ENCODE data around the gene MYMX. TPM values are rescaled to one million over a fixed set of nuclear protein-coding genes. Genes with fewer than 3 reads are reported as not detected.

The MYMX gene
- total RNA-seq, 1 donor from 2014 or later: not detected

GRCh38 chr6:44263354-44264100, 46.8 kb downstream of the MYMX start:
- H3K36me3 Mint-ChIP-seq (ENCODE audit: low read depth): no peaks in the 10 kb centered on the region
- H3K9me3 Mint-ChIP-seq (ENCODE audit: low read depth): no peaks in the 10 kb centered on the region
- H3K27me3 Mint-ChIP-seq (ENCODE audit: low read depth): no peaks in the 10 kb centered on the region
- peaks cover 32% of the 10 kb centered on the region for H3K4me1 Mint-ChIP-seq (ENCODE audit: low read depth)
- DNase-seq (ENCODE audit: low spot score): peak; percentile 51
- peak overlapping the region; percentile 74 for H3K27ac Mint-ChIP-seq (ENCODE audit: unreplicated experiment)
- no peak for TF ChIP-seq CTCF (IDR thresholded peaks at IDR 0.05)
- peak overlapping the region; percentile 84 for H3K4me3 Mint-ChIP-seq (ENCODE audit: unreplicated experiment)

GRCh38 chr6:44264154-44265006, 47.7 kb downstream of the MYMX start:
- peak; percentile 55 for DNase-seq (ENCODE audit: low spot score)
- peaks cover 32% of the 10 kb centered on the region for H3K4me1 Mint-ChIP-seq (ENCODE audit: low read depth)
- H3K27ac Mint-ChIP-seq (ENCODE audit: unreplicated experiment): peak overlapping the region; percentile 84
- peak overlapping the region; percentile 84 for H3K4me3 Mint-ChIP-seq (ENCODE audit: unreplicated experiment)
- no peaks in the 10 kb centered on the region for H3K9me3 Mint-ChIP-seq (ENCODE audit: low read depth)
- peaks cover 8% of the 10 kb centered on the region for H3K27me3 Mint-ChIP-seq (ENCODE audit: low read depth)
- no peak for TF ChIP-seq CTCF (IDR thresholded peaks at IDR 0.05)
- H3K36me3 Mint-ChIP-seq (ENCODE audit: low read depth): no peaks in the 10 kb centered on the region

- Mint-ChIP-seq H3K36me3 (ENCODE audit: low read depth) (no peaks in the 10 kb centered on the region), H3K27me3 (ENCODE audit: low read depth) (peaks cover 15% of the 10 kb centered on the region), H3K27ac (ENCODE audit: unreplicated experiment) (peak within 1 kb of the TSS; percentile 84), H3K9me3 (ENCODE audit: low read depth) (no peaks in the 10 kb centered on the region), H3K4me3 (ENCODE audit: unreplicated experiment) (peak within 1 kb of the TSS; percentile 84), H3K4me1 (ENCODE audit: low read depth) (peaks cover 36% of the 10 kb centered on the region)
- peak; percentile 77 for TF ChIP-seq CTCF (IDR thresholded peaks at IDR 0.05)
- DNase-seq (ENCODE audit: low spot score): peak; percentile 95
Measured at GRCh38 chr6:44265007-44265721, 48.4 kb downstream of the MYMX start, which contains the start of gene NFKBIE. Gene NFKBIE (minus strand): TSS chr6:44265551. CDS start chr6:44265346, 205 bp downstream.

- Mint-ChIP-seq H3K4me3 (ENCODE audit: unreplicated experiment) (peak overlapping the region; percentile 84), H3K9me3 (ENCODE audit: low read depth) (no peaks in the 10 kb centered on the region), H3K36me3 (ENCODE audit: low read depth) (no peaks in the 10 kb centered on the region), H3K27me3 (ENCODE audit: low read depth) (peaks cover 15% of the 10 kb centered on the region), H3K27ac (ENCODE audit: unreplicated experiment) (peak overlapping the region; percentile 74), H3K4me1 (ENCODE audit: low read depth) (peaks cover 36% of the 10 kb centered on the region)
- no peak for TF ChIP-seq CTCF (IDR thresholded peaks at IDR 0.05)
- DNase-seq (ENCODE audit: low spot score): peak; percentile 68
Measured at GRCh38 chr6:44265722-44266233, 49.1 kb downstream of the MYMX start.
